ENCODE measurements around the gene HECTD4.

Gene HECTD4

DNA sequence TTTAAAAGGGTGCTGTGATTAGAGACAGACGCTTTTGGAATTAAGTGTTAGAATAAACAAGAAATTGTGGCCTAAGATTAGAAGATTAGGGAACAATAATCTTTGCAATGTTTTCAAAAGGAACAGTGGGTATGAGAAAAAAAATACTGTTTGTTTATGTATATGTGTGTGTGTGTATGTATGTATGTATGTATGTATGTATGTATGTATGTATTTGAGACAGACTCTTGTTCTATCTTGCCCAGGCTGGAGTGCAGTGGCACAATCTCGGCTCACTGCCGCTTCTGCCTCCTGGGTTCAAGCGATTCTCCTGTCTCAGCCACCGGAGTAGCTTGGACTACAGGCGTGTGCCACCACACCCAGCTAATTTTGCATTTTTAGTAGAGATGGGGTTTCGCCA, 175.3 kb downstream of the HECTD4 start:
- no peak for DNase-seq (ENCODE audit: low read depth)

DNA sequence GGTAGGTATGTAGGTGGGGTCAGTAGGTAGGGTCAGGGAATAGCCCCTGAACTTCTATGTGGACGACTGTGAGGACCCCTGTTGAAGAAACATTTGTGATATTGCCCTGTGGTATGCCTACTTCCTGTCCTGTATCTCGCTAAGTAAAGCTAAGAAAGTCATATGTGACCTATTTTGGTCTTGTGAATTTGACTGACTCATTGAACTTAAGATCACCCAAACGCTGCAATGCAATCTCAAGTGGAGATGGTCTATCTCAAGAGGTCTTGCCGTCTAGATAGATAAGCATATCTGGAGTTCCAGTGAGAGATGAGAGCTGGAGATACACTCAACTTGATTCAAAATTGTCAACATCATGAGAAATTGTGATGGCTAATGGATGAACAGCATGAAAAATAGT, 183.1 kb downstream of the HECTD4 start:
- no peak for DNase-seq (ENCODE audit: low read depth)

DNA sequence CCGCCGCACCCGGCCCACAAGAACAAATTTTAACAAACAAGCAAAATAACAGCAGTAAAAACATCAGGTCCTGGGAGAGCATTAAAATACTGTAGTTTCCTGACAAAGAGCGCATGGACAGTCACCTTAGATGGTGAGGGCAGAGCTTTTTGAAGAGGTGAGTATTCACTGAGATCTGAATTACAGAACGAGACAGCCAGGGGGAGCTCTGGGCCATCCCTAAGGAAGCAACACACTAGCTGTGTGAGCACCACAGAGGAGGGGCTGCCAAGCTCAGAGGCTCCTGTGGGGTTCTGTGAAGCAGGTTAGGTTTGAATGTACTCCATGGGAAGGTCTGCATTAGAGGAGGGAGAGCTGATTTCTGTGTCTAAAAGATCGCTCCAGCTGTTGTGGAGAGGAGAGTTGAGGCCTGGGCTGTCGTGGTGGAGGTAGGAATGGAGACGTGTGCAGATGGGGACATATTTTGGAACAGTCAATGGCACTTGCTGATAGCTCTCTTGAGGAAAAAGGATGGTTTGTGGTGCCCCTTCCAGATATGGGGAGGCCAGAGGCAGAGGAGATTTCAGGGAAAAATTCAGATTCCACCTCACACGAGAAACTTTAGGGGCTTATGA, 184.0 kb downstream of the HECTD4 start:
- DNase-seq (ENCODE audit: low read depth) = peak; percentile 14

- no peak for DNase-seq (ENCODE audit: low read depth)
Measured at GRCh38 chr12:112196196-112196875, 185.9 kb downstream of the HECTD4 start.

DNA sequence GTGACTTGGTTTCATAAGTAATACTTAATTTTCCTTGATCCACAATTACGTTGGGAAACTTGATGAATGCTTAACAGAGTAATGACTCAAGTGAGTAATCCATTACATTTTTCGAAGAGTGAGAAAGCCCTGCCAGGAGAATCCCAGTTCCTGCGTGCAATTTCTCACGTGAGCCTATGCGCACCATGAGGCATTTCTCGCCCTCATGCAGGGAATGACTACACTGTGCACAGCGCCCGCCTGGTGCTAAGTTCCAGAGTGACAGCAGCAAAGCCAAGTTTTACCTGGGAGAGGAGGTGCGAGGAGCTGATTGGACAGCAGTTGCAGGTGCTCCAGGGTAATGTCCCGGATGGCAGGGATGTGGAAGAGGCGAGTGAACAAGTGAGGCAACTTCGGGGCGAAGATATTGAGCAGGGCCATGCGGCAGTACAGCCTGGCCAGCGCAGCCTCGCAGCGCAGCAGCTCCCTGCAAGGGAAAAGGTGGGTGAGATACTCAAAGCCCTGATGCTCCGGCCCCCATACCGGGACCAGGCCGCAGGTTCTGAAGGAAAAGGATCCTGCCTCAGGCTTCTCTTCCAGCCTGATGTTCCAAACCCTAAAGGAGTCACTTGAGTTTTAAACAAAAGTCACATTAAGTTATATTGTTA, 187.5 kb downstream of the HECTD4 start:
- DNase-seq (ENCODE audit: low read depth) = no peak

DNA sequence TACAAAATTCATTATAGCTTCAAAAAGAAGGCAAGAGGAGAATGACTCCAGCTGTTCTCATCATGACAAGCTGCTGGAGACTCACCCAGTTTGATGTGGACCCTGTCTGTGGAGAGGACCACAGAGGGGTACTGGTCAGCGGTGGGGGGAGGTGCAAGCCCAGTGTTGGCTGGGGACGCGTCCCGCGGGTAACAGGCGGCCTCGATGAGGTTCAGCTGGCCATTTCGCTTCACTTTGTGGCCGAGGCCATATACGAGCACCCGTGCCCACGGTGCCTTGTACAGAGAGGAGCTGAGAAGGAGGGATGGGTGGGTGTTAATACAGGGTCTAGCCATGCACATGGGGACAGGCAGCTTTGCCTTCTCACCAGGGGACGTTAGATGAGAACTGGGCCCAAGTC, 189.8 kb downstream of the HECTD4 start:
- DNase-seq (ENCODE audit: low read depth) = no peak

DNA sequence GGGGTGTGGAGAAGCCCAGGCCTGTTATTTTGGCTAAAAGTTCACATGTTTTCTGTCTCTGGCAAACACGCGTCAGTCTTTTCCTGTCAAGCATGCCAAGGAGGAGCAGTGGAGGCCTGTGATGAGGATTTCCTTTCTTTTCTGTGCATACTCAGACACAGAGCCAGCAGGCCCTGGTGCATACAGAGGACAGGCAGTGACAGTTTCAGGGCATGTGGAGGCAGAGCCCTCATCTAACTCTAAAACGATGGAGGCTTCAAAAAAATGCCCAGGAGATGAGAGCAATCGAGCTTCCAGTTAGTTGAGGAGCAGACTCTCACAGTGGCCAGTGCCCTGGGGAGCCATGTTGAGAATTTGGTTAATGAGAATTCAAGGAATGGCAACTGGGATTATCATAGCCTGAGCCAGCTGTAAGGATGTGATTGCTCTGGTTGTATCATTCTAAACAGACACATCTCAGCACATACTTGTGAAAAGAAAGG, 190.3 kb downstream of the HECTD4 start:
- no peak for DNase-seq (ENCODE audit: low read depth)

DNA sequence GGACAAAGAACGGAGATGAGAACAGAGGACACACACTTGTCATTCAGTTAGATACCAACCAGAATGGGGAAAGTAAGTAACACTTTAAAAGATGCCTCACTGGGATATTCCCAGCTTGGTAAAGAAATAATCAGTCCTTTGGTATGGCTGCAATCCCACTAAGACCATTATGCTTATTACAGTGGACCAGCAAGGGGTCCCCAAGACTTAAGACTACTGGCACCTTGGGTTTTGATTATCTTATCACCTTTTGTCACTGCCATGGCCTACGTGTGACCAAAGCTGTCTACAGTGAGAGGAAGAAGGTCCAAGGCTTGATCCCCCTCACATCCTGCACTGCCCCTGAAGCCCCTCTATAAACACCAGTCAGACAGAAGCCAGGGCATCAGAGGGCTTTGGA, 191.0 kb downstream of the HECTD4 start:
- DNase-seq (ENCODE audit: low read depth) = no peak

DNA sequence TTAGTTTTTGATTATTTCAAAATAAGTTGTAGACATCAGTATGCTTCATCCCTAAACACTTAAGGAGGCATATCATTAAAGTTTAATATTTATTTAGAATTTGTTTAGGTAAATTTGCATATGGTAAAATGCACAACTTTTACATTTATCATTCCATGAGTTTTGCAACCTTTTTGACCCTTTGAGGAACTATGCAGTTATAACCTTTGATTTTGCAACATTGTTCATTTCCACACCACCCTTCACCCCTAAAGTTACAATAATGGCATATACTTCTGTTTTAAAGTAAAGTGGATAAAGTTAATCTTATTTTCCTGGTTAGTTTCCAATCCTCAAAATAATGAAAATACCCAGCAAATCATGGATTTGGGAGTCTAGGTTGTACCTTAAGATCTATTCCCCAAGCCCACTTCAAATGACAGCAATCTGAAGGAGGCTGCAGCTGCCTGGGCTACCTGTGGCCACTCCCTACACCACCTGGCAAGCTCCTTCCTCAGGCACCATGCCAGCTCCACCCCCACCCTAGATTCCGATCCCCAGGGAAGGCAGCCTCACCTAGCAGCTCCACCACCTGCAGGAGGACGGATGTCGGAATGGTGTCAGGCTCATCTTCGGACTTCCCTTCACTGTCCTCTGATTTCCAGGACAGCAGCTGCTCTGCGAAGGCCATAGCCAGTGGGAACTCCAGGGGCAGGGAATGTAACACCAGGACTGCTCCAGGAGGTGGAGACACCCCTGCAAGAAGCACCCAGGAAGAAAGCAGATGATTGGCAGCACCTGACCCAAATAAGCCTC, 191.8 kb downstream of the HECTD4 start:
- DNase-seq (ENCODE audit: low read depth) = no peak

DNA sequence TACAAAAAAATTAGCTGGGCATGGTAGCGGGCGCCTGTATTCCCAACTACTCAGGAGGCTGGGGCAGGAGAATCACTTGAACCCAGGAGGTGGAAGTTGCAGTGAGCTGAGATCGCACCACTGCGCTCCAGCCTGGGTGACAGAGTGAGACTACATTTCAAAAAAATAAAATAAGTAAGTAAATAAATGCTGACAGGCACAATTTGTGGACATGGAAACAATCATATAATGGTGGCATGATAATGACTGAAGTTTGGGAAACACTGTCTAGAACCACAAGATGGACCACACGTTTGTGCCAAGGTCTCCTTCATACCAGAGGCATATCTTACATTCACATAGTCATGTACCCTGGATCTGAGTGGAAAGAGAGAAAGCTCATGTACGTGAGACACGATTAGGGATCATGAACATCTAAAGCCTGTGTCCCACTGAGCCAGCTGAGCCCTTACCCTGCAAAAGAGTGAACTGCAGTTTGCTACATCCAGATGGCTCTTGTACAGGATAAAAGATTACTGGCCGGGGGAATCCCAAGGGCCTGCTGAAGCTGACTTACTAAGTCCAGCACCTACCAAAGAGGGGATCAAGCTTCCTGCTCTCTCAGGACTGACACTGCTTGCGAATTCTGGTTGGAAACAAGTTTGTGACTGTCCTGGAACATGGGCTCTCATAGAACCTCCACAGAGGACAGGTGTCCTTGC, 194.0 kb downstream of the HECTD4 start:
- DNase-seq (ENCODE audit: low read depth) = no peak

DNA sequence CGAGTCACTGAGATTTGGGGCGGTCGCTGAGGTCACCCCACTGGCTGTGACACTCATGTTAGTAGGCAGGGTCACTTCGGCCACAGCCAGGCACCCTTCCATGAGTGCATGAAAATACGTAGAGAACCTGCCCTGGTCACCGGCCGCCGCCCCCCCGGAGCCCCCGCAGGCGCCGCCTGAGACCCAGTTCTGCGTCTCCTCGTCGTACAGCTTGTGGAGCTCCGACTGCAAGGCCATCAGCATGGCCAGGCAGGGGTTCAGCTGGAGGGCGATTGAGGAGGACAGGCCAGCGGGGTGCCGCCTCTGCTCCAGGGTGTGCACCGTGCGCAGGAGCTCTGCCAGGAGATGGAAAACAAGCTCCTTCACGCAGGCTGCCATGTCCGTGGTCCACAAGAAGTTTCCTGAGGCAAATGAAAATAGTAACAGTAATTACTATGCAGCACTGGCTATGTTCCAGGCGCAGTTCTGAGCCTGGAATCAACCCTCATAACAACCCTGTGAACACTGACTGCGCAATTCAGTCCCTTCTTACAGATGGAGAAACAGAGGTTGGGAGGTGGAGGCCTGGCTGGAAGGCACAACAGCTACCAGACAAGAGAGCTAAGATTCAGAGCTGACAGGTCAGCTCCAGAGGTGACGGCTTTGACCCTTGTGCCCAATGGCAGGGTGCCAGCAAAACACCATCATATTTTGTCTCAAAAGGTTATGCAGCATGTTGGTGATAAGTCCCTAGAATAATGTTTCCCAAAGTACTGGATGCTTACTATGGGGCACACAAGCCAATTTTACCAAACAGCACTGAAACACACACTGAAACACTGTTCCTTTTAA, 196.9 kb downstream of the HECTD4 start:
- no peak for DNase-seq (ENCODE audit: low read depth)

GRCh38 chr12:112184056-112184887, 198.0 kb downstream of the HECTD4 start:
- DNase-seq (ENCODE audit: low read depth) = no peak

DNA sequence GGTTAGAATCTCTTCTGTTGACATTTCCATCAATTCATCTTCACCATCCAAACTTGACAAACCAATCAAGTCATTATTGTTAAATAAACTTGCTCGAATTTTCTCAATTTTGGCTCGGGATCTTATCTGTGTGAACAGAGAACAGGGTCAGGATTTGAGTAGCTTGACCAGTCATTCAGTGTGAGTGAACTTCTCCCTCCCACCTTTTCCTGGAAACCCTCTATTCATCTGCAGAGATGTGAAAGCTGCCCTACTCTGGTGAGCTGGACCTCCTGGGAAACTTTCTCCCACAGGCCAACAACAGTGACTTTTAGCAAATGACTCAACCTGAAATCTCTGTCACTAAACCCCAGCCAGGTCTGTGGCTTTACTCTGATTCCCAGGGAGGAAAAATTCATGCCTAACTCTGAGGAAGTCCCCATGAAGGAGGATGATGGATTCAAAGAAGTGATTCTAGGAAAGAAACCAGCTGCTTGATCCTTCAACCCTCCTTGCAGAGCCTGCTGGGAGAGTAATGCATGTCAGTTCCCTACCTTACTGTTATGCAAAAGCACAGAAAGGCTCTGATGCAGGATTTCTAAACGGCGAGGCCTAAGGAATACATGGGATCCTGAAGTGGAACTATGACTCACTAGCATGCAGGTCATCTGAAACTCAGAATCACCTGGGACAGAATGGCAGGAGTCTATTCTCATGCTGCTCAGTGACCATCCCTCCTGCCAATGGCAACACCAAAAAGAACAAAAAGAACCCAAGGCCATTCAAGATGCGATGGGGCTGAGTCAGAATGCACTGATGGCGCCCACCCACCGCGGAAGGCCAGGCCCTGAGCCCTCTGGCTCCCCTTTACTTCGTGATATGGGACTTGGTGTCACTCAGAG, 198.8 kb downstream of the HECTD4 start:
- DNase-seq (ENCODE audit: low read depth) = no peak

GRCh38 chr12:112182499-112182898, 199.7 kb downstream of the HECTD4 start:
- no peak for DNase-seq (ENCODE audit: low read depth)

GRCh38 chr12:112180422-112180821, 201.8 kb downstream of the HECTD4 start:
- no peak for DNase-seq (ENCODE audit: low read depth)

DNA sequence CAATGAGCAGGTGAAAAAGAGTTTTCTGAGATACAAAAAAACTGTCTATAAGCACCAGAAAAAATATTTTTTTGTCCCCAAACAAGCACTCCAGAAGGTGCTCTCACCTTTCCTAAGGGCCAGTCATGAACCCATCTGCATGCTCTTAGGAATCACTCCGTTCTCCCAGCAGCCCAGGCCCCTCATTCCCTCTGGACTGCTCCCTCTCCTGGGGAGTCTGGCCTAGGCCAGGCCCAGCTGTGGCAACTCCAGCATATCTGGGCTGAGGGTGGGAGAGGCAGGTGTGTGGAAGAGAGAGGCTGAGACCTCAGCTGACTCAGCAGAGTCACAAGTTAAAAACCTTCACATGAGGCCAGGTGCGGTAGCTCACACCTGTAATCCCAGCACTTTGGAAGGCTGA, 202.3 kb downstream of the HECTD4 start:
- DNase-seq (ENCODE audit: low read depth) = no peak

DNA sequence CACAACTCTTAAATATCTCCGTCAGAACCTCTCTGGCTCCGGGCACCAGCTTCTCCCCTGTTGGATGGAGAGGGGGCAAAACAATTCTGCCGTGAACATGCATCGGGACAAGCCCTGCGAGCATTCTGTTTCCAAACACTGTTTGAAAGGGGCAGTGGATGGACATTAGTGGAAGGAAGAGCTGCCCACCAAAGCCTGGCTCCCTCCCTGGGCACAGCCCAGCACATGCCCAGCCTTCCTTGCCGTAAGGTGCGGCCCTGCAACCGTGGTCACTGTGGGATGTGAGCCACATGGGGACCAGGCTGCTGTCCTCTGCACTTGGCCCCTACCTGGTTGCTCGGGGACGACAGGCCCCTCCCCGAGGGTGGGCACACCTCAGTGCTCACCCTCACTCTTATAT, 202.9 kb downstream of the HECTD4 start:
- DNase-seq (ENCODE audit: low read depth) = no peak

DNA sequence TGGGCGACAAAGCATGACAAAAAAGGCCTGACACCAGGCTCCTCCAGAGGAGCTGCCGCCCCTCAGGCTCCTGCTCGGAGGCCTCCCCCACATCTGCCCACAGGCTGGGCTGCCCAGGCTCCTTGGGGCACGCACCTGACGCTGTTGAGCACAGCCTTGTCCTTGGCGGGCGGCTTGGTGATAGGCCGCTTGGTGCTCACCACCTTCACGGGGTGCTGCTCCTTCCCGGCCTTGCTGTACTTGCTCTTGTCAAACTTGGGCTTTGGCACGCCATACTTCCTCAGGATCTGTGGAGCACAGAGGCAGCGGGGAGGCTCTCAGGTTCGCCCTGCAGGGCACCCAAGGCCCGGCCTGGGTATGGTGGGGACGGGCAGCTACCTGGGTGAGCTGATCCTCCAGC, 203.4 kb downstream of the HECTD4 start:
- DNase-seq (ENCODE audit: low read depth) = no peak

- no peak for DNase-seq (ENCODE audit: low read depth)
Measured at GRCh38 chr12:112176321-112177010, 205.8 kb downstream of the HECTD4 start.

Measured in GM04504 (cell line).